HepG2 (cell line): ENCODE measurements around the gene RIPK1. TPM values are rescaled to one million over a fixed set of nuclear protein-coding genes. Genes with fewer than 3 reads are reported as not detected.
"Not testable (repeated sequence)": the region's sequence is repeated elsewhere in the genome, so short reads cannot be mapped to it uniquely, and the experiment has no call there.

Experiments used
- ATAC-seq: fragments of 200-7000 bp; cut with Tn5 transposase; 3 replicates; pipeline ENCODE4 v1.9.1; 2020; ENCODE audit warnings: mild to moderate bottlenecking, moderate library complexity
- BruUV-seq: library from RNA; stranded (reverse); fragments of 400-500 nt; replicated peaks from 2 replicates; lab custom pipeline; 2021; lab: Mats Ljungman, UMichigan
- CTCF ChIA-PET: fragments of 300-600 bp; formaldehyde crosslinking; extraction: SDS; loops from one replicate; lab custom pipeline; 2021; ENCODE audit warnings: low total read pairs, inconsistent platforms, low intra/inter-chr PET ratio; lab: Yijun Ruan, JAX
- POLR2A ChIA-PET: fragments of 350-600 bp; sonication (Branson Sonifier 250); formaldehyde crosslinking; loops from one replicate; lab custom pipeline; 2020; ENCODE audit warnings: antibody characterized with exemption, inconsistent platforms; lab: Yijun Ruan, JAX
- DNase-seq: peaks from one replicate; pipeline ENCODE4 v3.0.0-alpha.2; 2015; ENCODE audit warnings: low spot score
- FAIRE-seq: peaks from 3 replicates; lab custom pipeline; 2011; peaks lifted over from hg19 to GRCh38; lab: Jason Lieb, UNC
- H2AFZ ChIP-seq: one replicate; pipeline ENCODE4 v1.6.1; 2011; ENCODE audit warnings: low read length, inconsistent platforms
- H3K27ac ChIP-seq: fragments of 300-600 bp; 3 replicates; pipeline ENCODE4 v1.8.0; 2011; ENCODE audit warnings: mixed run types, mild to moderate bottlenecking, mixed read lengths, low read length, inconsistent platforms; ENCODE audit not compliant: insufficient read depth; ENCODE audit errors: extremely low read length
- H3K27me3 ChIP-seq, 2 experiments: fragments of 200-600 bp in 1 of 2; 2 replicates in 1 of 2; 3 replicates in 1 of 2; pipeline versions ENCODE4 v1.6.0 to v1.8.0; 2011; ENCODE audit warnings: low read length in 2 of 2, mild to moderate bottlenecking in 2 of 2, moderate library complexity in 2 of 2, inconsistent platforms in 1 of 2; ENCODE audit not compliant: insufficient read depth in 2 of 2, control insufficient read depth in 1 of 2
- H3K36me3 ChIP-seq, 2 experiments: fragments of 200-600 bp in 1 of 2; replicated peaks in 1 of 2; 2 replicates in 1 of 2; 3 replicates in 1 of 2; pipeline versions ENCODE4 v1.5.1 to v1.8.0; 2011; ENCODE audit warnings: low read length in 2 of 2, inconsistent platforms in 1 of 2; ENCODE audit not compliant: insufficient read depth in 2 of 2, control insufficient read depth in 1 of 2
- H3K4me1 ChIP-seq: 2 replicates; pipeline ENCODE4 v1.5.1; 2012; ENCODE audit warnings: low read length, inconsistent platforms; ENCODE audit not compliant: insufficient read depth
- H3K4me2 ChIP-seq: 2 replicates; pipeline ENCODE4 v1.6.0; 2011; ENCODE audit warnings: low read depth, low read length, inconsistent platforms
- H3K4me3 ChIP-seq, 3 experiments: fragments of 200-600 bp in 1 of 3; sonication (generic), shearing (Covaris generic) in 1 of 3; replicated peaks in 1 of 3; 2 replicates each; pipeline ENCODE4 v1.5.1; 2011 to 2016; ENCODE audit warnings: low read length in 3 of 3, inconsistent platforms in 2 of 3, low read depth in 2 of 3, mild to moderate bottlenecking in 2 of 3, control low read depth in 1 of 3, mixed read lengths in 1 of 3; ENCODE audit not compliant: insufficient read depth in 1 of 3
- H3K79me2 ChIP-seq: one replicate; pipeline ENCODE4 v1.6.1; 2011; ENCODE audit warnings: low read length, inconsistent platforms; ENCODE audit not compliant: insufficient read depth
- H3K9ac ChIP-seq: 2 replicates; pipeline ENCODE4 v1.6.0; 2011; ENCODE audit warnings: mild to moderate bottlenecking, low read depth, low read length, inconsistent platforms; ENCODE audit not compliant: insufficient read depth
- H3K9me3 ChIP-seq: 2 replicates; pipeline ENCODE4 v1.5.1; 2012; ENCODE audit warnings: mild to moderate bottlenecking, low read length
- H4K20me1 ChIP-seq: 2 replicates; pipeline ENCODE4 v1.6.0; 2011; ENCODE audit warnings: inconsistent platforms, mild to moderate bottlenecking, low read length, moderate library complexity; ENCODE audit not compliant: insufficient read depth
- AGO1 ChIP-seq: fragments of 200-400 bp; formaldehyde crosslinking; IDR thresholded peaks from 2 replicates; pipeline ENCODE4 v1.6.1; 2017; ENCODE audit warnings: mild to moderate bottlenecking, low read depth, low read length, moderate library complexity; ENCODE audit not compliant: poor library complexity, severe bottlenecking
- LCORL ChIP-seq, 2 experiments: fragments of 450-650 bp in 1 of 2; sonication (generic) in 1 of 2; formaldehyde crosslinking in 1 of 2; IDR thresholded peaks; 2 replicates each; pipeline versions ENCODE4 v1.5.0 to v1.6.1; 2017 to 2020; ENCODE audit warnings: antibody characterized with exemption in 1 of 2, missing genetic modification reagents in 1 of 2
- TCF12 ChIP-seq, 2 experiments: fragments of 450-650 bp in 1 of 2; sonication (generic) in 1 of 2; formaldehyde crosslinking in 1 of 2; IDR thresholded peaks; 2 replicates each; pipeline versions ENCODE4 v1.6.1 to v1.8.0; 2017 to 2022; ENCODE audit warnings: antibody characterized with exemption in 1 of 2, mild to moderate bottlenecking in 1 of 2, missing genetic modification reagents in 1 of 2, moderate library complexity in 1 of 2
- ZNF350 ChIP-seq: sonication (generic); formaldehyde crosslinking; IDR thresholded peaks from 2 replicates; pipeline ENCODE4 v1.4.0; 2020; ENCODE audit warnings: mild to moderate bottlenecking, low read depth, missing genetic modification reagents, borderline replicate concordance
- ZNF530 ChIP-seq: sonication (generic); formaldehyde crosslinking; IDR thresholded peaks from 2 replicates; pipeline ENCODE4 v1.5.0; 2020; ENCODE audit warnings: low read depth, mild to moderate bottlenecking, missing genetic modification reagents
- WGBS: methylation state at CpG from one replicate; pipeline ENCODE4 v1.1.6; 2017; ENCODE audit warnings: low lambda C conversion rate; 5-methylcytosine and 5-hydroxymethylcytosine counted together
- in situ Hi-C: cut with HindIII; loops from 2 replicates; pipeline ENCODE4 v1.10.0; 2017; ENCODE audit warnings: low pct_unique_long_range_greater_than_20kb; ENCODE audit not compliant: extremely low pct_ligation_motif_present
- intact Hi-C: fragments of 100-400 bp; cut with micrococcal nuclease; formaldehyde crosslinking; loops from one replicate; pipeline ENCODE4 v1.10.0; 2022; ENCODE audit not compliant: unreplicated experiment
- polyA plus RNA-seq, 8 experiments: library from polyadenylated mRNA; depleted of rRNA in 3 of 8; stranded (reverse) in 7 of 8; unstranded in 1 of 8; fragments of >200 nt; fragmentation: Illumina TruSeq in 4 of 8; extraction: Trizol in 4 of 8; gene quantifications; 2 replicates each; pipeline versions ENCODE4 v1.2.1 to v1.2.3, GENCODE V29; 2011 to 2016; ENCODE audit warnings: low read depth in 4 of 8, missing spikeins in 1 of 8, mixed read lengths in 1 of 8; ENCODE audit not compliant: insufficient read depth in 1 of 8
- total RNA-seq, 5 experiments: library from RNA; depleted of rRNA; stranded (reverse); fragments of >200 nt; fragmentation: Illumina TruSeq; extraction: Trizol; gene quantifications; 2 replicates each; pipeline ENCODE4 v1.2.3, GENCODE V29; 2016; ENCODE audit warnings: low read depth in 1 of 5
- TF ChIP-seq, protein P1 (sequence below): sonication (generic); formaldehyde crosslinking; IDR thresholded peaks from 2 replicates; pipeline ENCODE4 v1.4.0; 2020; ENCODE audit warnings: missing genetic modification reagents, borderline replicate concordance
- TF ChIP-seq, protein P2 (sequence below): sonication (generic); formaldehyde crosslinking; IDR thresholded peaks from 2 replicates; pipeline ENCODE4 v1.4.0; 2020; ENCODE audit warnings: mild to moderate bottlenecking, missing genetic modification reagents
- TF ChIP-seq, protein P3 (sequence below): sonication (generic); formaldehyde crosslinking; IDR thresholded peaks from 2 replicates; pipeline ENCODE4 v1.4.0; 2020; ENCODE audit warnings: missing genetic modification reagents

Gene RIPK1
- total and polyA plus RNA-seq, 2 of the 13 experiments (the other 11 are each of a cell fraction or from before 2014, with no cell fraction given): 9.0 to 10.3 TPM

DNA sequence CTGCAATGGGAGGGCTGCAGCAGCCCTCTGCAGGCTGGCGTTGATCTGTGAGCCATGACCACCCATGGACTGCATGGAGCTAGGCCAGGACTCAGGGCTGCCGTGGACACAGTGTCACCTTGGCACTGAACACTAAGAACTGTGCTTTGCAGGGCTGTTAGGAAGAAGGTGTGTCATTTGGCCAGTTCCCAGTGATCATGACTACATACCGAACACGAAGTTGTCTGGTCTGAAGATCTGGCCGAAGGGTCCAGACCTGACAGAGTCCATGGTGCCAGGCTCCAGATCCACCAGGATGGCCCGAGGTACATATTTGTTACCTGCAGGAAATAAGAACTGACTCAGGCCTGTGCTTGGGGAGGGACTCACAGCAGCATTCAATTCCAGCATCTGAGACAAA is 87.1 kb downstream of the RIPK1 start:
- ATAC-seq, CTCF ChIA-PET, H3K9me3 ChIP-seq, H3K27me3 ChIP-seq, H4K20me1 ChIP-seq, H3K27ac ChIP-seq, H3K4me3 ChIP-seq, H3K4me2 ChIP-seq, FAIRE-seq, DNase-seq, in situ Hi-C loops, BruUV-seq, H2AFZ ChIP-seq, H3K79me2 ChIP-seq, intact Hi-C loops, H3K9ac ChIP-seq: not testable (repeated sequence)
- TF ChIP-seq, protein P1, sequence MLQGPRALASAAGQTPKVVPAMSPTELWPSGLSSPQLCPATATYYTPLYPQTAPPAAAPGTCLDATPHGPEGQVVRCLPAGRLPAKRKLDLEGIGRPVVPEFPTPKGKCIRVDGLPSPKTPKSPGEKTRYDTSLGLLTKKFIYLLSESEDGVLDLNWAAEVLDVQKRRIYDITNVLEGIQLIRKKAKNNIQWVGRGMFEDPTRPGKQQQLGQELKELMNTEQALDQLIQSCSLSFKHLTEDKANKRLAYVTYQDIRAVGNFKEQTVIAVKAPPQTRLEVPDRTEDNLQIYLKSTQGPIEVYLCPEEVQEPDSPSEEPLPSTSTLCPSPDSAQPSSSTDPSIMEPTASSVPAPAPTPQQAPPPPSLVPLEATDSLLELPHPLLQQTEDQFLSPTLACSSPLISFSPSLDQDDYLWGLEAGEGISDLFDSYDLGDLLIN (CRISPR knock-in tag): 0 out of 2 replicates have a peak, but pooled peaks have one; percentile 41
- 92% methylated on average over 5 of the region's 6 CpGs for WGBS
- peaks cover 34% of the 10 kb centered on the region for H3K4me1 ChIP-seq
- POLR2A ChIA-PET: interaction anchor here (1.2 kb wide), 1 partner anchor 16 kb away, joined by 4 read pairs; no protein-coding TSS in a partner anchor
- H3K36me3 ChIP-seq: peaks cover 4 to 19% of the 10 kb centered on the region in 2 experiments; a peak in 4 of 5 replicates

DNA sequence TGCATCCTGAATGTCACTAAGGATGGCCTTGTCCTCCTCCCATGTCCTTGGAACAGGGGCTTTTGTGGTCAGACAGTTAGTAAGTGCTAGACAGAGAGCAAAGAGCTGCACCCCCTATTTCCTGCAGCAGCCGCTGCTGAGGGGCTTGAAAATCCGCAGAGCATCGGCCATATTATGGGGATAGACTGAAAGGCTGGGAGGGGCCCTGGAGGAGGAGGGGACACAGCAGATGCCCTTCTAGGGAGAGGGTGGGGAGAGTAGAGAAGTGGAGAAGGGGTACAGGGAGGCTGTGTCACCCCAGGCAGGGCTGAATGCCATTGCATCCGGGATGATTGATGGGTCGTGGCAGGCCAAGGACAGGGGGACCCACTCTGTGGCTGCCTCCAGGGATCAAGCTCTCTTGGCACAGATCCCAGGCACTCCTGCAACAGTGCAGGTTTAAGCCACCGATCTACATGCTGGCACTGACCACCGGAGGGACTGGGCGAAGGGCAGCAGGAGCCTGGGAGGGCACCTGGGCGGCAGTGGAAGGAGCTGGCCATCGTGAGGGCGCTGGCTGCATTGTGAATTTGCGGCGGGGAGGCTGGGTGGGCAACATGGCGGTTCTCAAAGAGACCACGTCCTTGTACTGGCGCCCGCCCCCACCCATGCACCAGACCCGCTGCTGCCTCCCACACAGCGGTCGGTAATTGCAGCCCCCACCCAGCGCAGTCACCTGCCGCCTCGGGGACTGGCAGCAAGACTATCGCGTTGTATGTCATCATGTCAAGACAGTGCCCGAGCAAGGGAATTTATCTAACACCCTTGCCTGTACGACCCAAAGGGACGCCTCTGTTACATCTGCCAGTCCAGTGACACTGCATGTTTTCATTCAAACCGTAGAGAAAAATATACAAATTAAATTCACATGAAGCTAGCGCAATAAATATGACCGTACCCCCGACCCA is 88.2 kb downstream of the RIPK1 start:
- H4K20me1 ChIP-seq; DNase-seq; H2AFZ ChIP-seq; H3K9me3 ChIP-seq; H3K27me3 ChIP-seq; H3K79me2 ChIP-seq; in situ Hi-C loops; TF ChIP-seq LCORL, TCF12 (IDR thresholded peaks at IDR 0.05): not testable (repeated sequence)
- intact Hi-C loops: loop anchor here (2.0 kb wide), 1 partner anchor 18 kb away; no protein-coding TSS in a partner anchor
- H3K4me2 ChIP-seq: peak overlapping the region; percentile 94
- peak overlapping the region; percentile 63 to 91 (median 70) for H3K4me3 ChIP-seq
- peaks cover 39% of the 10 kb centered on the region for H3K4me1 ChIP-seq
- 20% methylated on average over 17 of the region's 32 CpGs for WGBS
- H3K36me3 ChIP-seq: peaks cover 4 to 18% of the 10 kb centered on the region in 2 experiments; a peak in 4 of 5 replicates
- CTCF ChIA-PET: interaction anchor here (1.9 kb wide), 1 partner anchor 30 kb away, joined by 12 read pairs; no protein-coding TSS in a partner anchor
- TSS peak; percentile 62 for BruUV-seq
- H3K27ac ChIP-seq: peak overlapping the region; percentile 26
- ATAC-seq (peak; percentile 31), FAIRE-seq (peak; percentile 56)
- POLR2A ChIA-PET: interaction anchor here (0.6 to 3.6 kb wide), 19 partner anchors 9 to 641 kb away, joined by 3 to 23 read pairs (median 4); partner anchors contain the start of gene BPHL
- peak overlapping the region; percentile 83 for H3K9ac ChIP-seq
- TF ChIP-seq, protein P2, sequence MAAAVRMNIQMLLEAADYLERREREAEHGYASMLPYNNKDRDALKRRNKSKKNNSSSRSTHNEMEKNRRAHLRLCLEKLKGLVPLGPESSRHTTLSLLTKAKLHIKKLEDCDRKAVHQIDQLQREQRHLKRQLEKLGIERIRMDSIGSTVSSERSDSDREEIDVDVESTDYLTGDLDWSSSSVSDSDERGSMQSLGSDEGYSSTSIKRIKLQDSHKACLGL (CRISPR knock-in tag): 0 out of 2 replicates have a peak, but pooled peaks have one; percentile 52
- TF ChIP-seq LCORL (CRISPR knock-in tag; IDR thresholded peaks at IDR 0.05) (peak; percentile 20; the same call in 1 of the 2 replicates), ZNF350 (0 out of 2 replicates have a peak, but pooled peaks have one; percentile 40), TCF12 (CRISPR knock-in tag; IDR thresholded peaks at IDR 0.05) (0 out of 2 replicates have a peak, but pooled peaks have one; percentile 38), ZNF530 (CRISPR knock-in tag) (0 out of 2 replicates have a peak, but pooled peaks have one; percentile 44), AGO1 (peak; percentile 15)
- TF ChIP-seq, protein P3, sequence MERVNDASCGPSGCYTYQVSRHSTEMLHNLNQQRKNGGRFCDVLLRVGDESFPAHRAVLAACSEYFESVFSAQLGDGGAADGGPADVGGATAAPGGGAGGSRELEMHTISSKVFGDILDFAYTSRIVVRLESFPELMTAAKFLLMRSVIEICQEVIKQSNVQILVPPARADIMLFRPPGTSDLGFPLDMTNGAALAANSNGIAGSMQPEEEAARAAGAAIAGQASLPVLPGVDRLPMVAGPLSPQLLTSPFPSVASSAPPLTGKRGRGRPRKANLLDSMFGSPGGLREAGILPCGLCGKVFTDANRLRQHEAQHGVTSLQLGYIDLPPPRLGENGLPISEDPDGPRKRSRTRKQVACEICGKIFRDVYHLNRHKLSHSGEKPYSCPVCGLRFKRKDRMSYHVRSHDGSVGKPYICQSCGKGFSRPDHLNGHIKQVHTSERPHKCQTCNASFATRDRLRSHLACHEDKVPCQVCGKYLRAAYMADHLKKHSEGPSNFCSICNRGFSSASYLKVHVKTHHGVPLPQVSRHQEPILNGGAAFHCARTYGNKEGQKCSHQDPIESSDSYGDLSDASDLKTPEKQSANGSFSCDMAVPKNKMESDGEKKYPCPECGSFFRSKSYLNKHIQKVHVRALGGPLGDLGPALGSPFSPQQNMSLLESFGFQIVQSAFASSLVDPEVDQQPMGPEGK (CRISPR knock-in tag): peak; percentile 57
